ENCODE data around the gene AIFM3.
"Not testable (repeated sequence)": the region's sequence is repeated elsewhere in the genome, so short reads cannot be mapped to it uniquely, and the experiment has no call there.

Gene AIFM3

DNA sequence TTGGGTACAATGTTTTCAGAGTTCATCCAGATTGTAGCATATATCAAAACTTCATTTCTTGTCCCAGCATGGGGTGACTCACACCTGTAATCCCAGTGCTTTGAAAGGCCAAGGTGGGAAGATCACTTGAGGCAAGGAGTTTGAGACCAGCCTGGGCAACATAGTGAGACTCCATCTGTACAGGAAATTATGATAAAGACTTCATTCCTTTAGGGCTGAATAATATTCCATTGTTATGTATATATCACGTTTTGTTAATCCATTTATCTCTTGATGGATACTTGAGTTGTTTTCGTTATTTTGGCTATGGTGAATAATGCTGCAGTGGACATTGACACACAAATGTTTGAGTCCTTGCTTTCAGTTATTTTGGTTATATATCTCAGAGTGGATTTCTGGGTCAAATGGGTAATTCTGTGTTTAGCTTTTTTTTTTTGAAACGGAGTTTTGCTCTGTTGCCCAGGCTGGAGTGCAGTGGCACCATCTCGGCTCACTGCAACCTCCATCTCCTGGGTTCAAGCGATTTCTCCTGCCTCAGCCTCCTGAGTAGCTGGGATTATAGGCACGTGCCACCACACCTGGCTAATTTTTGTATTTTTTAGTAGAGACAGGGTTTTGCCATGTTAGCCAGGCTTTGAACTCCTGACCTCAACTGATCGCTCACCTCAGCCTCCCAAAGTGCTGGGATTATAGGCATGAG lies 24.7 kb upstream of the AIFM3 start:
- not testable (repeated sequence) for DNase-seq (ENCODE audit: low read depth)

GRCh38 chr22:20943104-20943933 lies 23.7 kb upstream of the AIFM3 start:
- no peak for DNase-seq (ENCODE audit: low read depth)

- no peak for DNase-seq (ENCODE audit: low read depth)
These were observed 23.0 kb upstream of the AIFM3 start for GRCh38 chr22:20944042-20944441.

GRCh38 chr22:20945578-20945934 lies 21.5 kb upstream of the AIFM3 start:
- DNase-seq (ENCODE audit: low read depth) = no peak

GRCh38 chr22:20946080-20946986 lies 20.7 kb upstream of the AIFM3 start:
- DNase-seq (ENCODE audit: low read depth) = peak; percentile 70

DNA sequence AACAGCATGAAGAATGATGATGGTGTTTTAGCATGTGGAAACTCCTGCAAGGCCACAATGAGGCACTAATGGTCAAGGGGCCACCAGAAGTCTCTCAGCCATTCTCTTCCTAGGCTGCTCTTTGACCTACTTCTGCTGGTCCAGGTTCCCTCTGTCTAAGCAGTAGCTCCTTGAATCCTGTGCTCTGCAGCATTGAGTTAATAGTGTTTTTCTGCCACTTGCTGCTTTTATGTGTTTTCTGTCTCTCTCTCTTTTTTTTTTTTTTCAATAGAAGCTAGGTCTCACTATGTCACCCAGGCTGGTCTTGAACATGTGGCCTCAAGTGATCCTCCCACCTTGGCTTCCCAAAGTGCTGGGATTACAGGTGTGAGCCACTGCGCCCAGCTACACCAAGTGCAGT lies 20.1 kb upstream of the AIFM3 start:
- DNase-seq (ENCODE audit: low read depth) = no peak

- DNase-seq (ENCODE audit: low read depth) = no peak
These were observed 18.6 kb upstream of the AIFM3 start for GRCh38 chr22:20948450-20948849.

- no peak for DNase-seq (ENCODE audit: low read depth)
These were observed 18.1 kb upstream of the AIFM3 start for GRCh38 chr22:20948989-20949388.

- DNase-seq (ENCODE audit: low read depth) = no peak
These were observed 17.3 kb upstream of the AIFM3 start for GRCh38 chr22:20949698-20950183.

- DNase-seq (ENCODE audit: low read depth) = no peak
These were observed 15.7 kb upstream of the AIFM3 start for GRCh38 chr22:20951151-20951931.

GRCh38 chr22:20951932-20952380 lies 15.1 kb upstream of the AIFM3 start:
- DNase-seq (ENCODE audit: low read depth) = no peak

DNA sequence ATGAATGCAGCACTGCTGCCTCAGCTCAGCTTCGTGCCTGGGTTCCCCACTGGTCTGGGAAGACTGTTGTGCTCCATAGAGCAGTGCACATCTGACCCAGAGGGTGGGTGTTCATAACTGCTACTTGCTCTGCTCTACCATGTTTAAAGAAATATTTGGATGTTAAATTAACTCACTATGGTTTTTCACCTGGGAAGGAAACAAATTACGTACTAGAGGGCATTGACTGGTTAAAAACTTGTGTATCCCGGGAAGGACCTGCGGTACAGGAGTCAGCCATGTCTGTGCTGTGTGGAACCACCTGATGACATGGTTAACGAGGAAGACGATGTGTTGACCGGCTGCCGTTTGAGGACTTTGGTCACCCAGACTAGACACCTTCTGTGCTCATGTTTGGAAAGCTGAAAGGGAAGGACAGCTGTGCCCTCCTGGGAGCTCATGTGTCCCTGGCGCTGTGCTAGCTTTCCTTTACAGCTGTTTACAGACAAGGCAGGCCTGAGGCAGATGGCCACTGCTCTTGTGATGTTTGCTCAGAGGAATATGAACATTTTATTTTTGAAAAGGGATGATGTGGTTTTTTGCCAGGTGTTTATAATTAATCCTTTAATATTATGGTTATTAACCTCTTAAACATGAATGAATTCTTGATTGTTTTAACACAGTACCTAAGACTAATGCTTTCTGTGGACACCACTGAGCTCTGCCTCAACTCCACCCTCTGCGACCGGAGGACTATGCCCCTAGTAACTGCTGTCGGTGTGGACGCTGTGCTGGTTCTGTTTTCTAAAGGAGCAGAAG lies 14.3 kb upstream of the AIFM3 start:
- DNase-seq (ENCODE audit: low read depth) = no peak

DNA sequence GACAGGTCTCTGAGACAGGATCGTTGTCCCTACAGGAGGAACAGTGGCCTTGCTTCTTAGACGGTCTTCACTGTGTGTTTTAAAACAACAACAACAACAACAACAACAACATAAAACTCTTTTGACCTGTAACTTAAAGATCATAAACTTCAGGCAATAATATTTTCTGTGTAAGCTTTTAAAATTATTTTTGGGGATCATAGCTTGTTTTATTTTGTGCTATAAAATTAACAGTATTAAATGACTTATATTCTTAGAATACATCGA lies 13.8 kb upstream of the AIFM3 start:
- DNase-seq (ENCODE audit: low read depth) = no peak

DNA sequence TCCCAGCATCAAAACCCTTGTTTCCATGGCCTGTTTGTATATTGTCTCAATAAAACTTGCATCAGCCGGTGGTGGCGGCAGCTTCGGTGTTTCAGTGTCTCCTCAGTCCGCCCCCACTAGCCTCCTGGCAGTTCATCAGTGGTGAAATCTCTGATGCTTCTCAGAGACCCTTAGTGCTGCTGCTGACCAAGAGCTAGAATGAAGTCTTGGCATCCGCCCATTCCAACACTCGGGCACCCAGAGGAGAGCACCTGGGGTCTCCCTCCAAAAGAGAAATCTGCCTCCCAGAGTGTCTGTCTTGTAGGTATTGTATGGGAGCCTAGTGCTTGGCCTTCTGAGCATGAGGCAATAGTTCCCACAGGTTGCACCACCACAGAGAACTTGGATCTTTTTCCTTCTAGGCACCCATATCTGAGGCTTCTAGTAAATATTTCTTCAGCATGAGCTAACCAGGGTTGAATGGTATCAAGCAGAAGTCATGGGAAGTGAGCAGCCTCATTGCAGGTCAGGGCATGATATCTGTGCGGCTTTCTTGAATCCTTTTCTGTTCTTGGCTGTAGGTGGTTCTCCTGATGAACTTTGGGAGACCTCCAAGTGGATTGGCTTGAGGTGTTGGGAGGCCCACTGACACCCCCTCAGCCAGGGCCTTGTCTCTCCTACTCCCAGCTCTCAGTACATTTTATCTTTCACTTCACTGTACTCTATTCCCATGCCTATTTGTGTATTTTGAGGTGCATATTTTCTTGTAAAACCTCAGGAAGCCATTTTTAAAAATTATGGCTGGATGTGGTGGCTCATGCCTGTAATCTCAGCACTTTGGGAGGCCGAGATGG lies 13.2 kb upstream of the AIFM3 start:
- DNase-seq (ENCODE audit: low read depth) = peak; percentile 49

- no peak for DNase-seq (ENCODE audit: low read depth)
These were observed 11.5 kb upstream of the AIFM3 start for GRCh38 chr22:20955548-20955947.

GRCh38 chr22:20956258-20957101 lies 10.6 kb upstream of the AIFM3 start:
- DNase-seq (ENCODE audit: low read depth) = peak; percentile 42

DNA sequence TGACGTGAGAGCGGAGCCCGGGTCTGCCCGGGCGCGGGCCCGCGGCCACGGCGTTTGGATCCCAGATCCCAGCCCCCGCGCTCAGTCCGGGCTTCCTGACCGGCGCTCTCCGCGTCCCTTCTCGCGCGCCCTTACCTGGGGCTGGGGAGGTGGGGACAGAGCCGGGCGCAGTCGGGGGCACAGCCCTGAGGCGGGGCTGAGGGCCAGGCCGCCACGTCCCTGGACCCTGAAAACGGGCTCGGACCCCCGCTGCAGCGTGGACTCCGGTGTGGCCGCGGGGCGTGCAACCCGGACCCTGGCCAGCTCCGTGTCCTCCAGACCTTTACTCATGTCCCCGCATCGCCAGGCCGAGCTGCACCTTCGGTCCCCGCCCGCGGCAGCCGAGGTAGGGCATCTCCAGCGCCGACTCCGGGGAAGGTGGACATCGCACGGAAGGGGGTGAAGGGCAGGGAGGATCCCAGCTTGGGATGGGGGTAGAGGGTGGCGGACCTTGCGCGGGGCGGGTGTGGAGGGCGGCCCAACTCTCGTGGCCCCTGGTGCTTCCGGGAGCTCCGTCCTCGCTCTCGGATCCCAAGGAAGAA lies 9.9 kb upstream of the AIFM3 start:
- DNase-seq (ENCODE audit: low read depth) = no peak

DNA sequence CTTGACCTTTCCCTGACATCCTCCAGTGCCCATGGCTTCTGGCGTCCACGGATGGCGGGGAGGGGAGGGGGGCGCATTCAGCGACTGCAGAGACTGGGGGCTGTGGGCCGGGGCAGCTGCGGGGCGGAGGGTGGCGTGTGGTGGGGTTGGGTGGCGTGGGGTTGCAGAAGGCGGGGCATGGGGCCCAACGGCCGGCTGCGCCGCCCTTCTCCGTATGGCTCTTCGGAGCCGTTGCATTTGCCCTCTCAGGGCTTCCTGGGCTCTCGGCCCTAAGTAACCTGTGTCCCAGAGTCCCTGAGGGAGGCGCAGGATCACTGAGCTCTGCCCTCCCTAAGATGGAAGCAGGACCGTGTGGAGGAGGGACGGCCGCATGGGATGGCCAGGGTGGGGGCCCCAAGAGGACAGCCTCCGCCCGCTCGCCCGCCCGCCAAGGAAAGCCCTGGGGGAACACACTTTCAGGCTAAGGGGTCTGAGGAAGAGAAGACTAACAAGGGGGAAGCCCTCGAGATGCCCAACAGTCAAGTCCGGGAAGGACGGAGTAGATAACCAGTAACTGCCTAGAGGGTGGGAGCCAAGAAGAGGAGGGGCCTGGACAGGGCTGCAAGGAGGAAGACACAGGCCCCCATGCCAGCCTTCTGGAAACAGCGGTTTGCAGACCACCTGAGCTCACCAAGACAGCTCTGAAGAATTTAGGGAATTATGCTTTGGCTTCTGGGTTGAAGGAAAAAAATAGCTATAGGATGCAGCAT lies 9.2 kb upstream of the AIFM3 start:
- DNase-seq (ENCODE audit: low read depth) = peak; percentile 41
